LNCaP clone FGC (cell line): ENCODE data around the gene SCRN1.

Experiments used
- DNase-seq: peaks from one replicate; pipeline ENCODE4 v3.0.0-alpha.2; 2011; ENCODE audit warnings: low read depth
- H3K4me3 ChIP-seq: 2 replicates; pipeline ENCODE4 v1.5.1; 2011; ENCODE audit warnings: mild to moderate bottlenecking, low read depth, low read length, control low read depth
- TF ChIP-seq, protein P1 (sequence below): IDR thresholded peaks from 2 replicates; pipeline ENCODE4 v1.5.1; 2012; ENCODE audit warnings: mild to moderate bottlenecking; ENCODE audit not compliant: control insufficient read depth, insufficient read depth; ENCODE audit errors: extremely low read depth

The SCRN1 gene

DNA sequence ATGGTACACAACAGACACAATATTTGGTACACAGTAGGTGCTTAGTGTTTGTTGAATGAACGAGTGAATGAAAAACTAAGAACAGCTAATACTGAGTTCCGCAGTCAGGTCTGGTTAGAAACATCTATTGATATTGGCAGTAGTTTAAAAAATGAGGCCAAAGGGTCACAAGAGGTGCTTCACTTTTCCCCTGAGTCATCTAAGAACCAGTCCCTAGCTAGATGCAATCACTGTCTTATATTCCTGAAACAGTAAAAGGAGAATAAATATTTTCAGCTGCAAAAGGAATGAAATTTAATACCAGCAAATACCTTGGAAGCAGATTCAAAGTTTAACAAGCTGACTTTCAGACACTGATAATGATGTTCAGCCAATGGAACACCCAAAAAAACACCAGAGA, 54.5 kb downstream of the SCRN1 start:
- no peak for DNase-seq
- TF ChIP-seq, protein P1, sequence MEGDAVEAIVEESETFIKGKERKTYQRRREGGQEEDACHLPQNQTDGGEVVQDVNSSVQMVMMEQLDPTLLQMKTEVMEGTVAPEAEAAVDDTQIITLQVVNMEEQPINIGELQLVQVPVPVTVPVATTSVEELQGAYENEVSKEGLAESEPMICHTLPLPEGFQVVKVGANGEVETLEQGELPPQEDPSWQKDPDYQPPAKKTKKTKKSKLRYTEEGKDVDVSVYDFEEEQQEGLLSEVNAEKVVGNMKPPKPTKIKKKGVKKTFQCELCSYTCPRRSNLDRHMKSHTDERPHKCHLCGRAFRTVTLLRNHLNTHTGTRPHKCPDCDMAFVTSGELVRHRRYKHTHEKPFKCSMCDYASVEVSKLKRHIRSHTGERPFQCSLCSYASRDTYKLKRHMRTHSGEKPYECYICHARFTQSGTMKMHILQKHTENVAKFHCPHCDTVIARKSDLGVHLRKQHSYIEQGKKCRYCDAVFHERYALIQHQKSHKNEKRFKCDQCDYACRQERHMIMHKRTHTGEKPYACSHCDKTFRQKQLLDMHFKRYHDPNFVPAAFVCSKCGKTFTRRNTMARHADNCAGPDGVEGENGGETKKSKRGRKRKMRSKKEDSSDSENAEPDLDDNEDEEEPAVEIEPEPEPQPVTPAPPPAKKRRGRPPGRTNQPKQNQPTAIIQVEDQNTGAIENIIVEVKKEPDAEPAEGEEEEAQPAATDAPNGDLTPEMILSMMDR: no peak

DNA sequence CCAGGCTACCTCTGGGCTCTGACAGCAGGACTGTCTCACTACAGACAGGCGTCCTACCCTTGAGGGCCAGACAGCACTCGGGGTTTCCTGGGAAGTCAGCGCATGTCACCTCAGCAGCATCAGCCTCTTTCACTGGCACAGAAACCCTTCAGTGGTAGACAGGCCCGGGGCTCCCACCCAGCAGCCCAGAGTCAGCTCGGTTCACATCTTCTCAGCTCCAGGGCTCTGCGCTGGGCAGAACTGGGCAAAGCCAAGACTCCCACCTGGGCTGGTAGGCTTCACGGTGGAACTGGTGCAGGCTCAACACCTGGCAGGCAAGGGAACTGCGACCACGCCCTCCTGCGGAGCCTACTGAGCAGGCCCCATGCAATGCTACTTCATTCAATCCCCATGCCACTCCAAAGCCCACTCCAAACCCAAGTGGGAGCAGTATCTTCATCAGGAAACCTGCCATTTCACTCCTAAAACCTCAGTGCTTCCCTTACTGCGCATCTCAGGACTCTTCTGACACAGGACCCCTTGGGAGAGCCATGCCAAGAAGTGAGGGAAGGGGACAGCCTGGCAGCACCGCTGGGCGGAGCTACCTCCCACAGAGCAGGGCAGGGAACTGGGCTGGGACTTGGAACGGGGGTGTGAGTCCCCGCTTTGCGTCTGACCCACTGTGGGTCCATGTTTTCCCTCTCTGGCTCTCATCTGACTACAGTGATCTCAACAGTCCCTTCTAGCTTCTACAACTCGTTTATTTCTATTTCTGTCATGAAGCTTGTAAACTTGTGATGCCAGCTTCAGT, 60.4 kb downstream of the SCRN1 start:
- no peak overlapping the region for H3K4me3 ChIP-seq
- TF ChIP-seq, protein P1: no peak
- DNase-seq: no peak

More for the DNA sequence above, 54.5 kb downstream of the SCRN1 start:
- no peak overlapping the region for H3K4me3 ChIP-seq

DNA sequence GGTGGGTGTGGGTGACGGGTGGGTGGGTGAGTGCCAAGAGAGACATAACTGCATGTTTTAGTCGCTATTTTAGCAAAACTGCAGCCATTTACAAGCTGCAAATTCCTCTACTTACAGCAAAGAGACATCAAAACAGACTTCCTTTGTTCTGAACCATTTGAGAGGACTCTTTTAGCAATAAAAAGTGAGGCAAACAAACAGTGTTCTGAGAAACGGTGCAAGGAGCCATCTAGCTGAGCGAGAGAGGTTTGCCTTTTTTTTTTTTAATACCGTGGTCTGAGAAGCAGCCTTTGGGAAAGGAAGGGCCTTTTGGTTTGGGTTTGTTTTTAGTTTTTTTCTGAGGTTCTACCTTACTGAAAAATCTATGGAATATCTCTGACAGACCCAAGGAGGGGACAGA, 62.9 kb downstream of the SCRN1 start:
- no peak for DNase-seq
- TF ChIP-seq, protein P1: no peak
- H3K4me3 ChIP-seq: no peak overlapping the region

GRCh38 chr7:29926216-29926615, 63.4 kb downstream of the SCRN1 start:
- H3K4me3 ChIP-seq: no peak overlapping the region
- TF ChIP-seq, protein P1: no peak
- DNase-seq: no peak

DNA sequence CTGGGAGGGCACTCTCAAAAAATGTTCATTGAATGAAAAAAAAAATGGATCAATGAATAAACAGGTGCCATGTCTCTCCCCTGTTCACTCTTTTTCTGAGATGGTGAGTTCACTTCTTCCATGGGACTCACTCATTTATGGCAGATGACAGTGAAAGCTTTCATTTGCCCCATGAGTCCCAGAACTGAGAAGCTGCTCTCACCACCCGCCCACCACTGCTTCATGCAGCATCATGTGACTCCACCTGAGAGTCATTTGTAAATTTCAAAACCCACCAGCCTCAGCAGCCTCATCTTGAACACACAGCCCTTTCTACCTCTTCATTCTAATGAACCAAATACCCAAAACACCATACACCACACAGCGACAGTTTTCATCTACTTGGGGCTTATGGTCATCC, 64.9 kb downstream of the SCRN1 start:
- TF ChIP-seq, protein P1: no peak
- no peak overlapping the region for H3K4me3 ChIP-seq
- DNase-seq: no peak

- H3K4me3 ChIP-seq: no peak overlapping the region
- DNase-seq: no peak
- TF ChIP-seq, protein P1: no peak
Measured at GRCh38 chr7:29924006-29924405, 65.6 kb downstream of the SCRN1 start.

DNA sequence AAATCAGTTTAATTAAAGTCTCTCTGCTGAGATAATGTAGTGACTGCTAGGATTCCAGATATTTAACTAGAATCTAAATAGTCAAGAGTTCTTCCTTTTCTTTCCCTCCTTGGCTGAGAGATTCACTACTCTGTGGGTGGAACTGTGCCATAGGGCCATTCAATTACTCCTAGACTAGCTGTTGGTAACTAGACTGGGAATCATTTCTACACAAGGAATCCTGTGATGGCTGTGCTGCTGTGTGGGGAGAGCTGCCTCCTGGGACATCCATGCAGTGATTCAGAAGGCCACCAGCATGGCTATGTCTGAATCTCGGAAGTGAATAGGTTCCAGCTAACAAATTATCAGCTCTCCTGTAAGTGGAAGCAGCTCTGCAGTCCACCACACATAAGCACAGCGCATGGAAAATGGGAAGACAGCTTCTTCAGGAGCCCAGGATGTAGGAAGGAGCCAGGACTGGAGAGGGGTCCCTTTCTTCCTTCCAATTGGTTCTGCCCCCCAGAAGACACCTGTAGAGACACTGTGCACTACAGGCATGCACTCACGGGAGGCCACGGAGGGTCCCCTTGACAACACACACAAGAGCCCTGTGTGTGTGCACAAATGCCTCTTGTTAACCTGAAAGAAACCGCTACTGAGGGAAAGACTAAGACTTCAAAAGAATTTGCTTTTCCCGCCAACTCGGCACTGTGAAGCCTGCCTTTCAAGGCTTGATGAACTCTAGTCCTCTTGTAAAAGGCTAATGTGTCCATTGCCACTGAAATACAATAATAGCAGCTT, 66.5 kb downstream of the SCRN1 start:
- DNase-seq: no peak
- no peak overlapping the region for H3K4me3 ChIP-seq
- TF ChIP-seq, protein P1: no peak
